Stimulated activated CD4-positive, alpha-beta T cell treated with anti-CD3 and anti-CD28 coated beads, Interleukin-1b, Interleukin-23, amount 100 ng/mL, for 1 hour (primary cell): ENCODE data around the gene RNF40.
"Not testable (repeated sequence)": the region's sequence is repeated elsewhere in the genome, so short reads cannot be mapped to it uniquely, and the experiment has no call there.

Experiments used
- DNase-seq, 2 donors: peaks; one replicate each; pipeline ENCODE4 v3.0.0-alpha.2; 2020; ENCODE audit warnings: low read depth in 2 of 2

Gene RNF40

DNA sequence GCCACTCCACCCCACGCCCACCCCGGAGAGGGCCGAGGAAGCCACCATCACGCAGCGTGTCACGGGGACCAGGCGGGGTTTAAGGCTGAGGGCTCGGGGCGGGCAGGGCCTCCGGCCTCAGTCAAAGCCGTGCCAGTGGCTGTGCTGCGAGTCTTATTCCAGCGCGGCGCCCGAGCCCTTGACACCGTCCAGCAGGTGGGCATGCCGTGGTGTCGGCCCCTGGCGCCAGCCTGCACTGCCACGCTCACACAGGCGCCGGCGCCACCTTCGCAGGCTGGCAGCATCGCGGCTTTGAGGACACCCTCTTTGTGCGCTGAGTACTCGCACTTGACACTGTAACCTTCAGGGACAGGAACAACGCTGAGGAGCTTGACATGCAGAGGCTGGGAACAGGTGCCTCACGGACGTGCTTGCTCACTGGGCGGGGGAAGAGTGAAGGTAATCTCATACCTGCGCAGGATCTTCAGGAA, 58.9 kb downstream of the RNF40 start:
- DNase-seq: no peak

DNA sequence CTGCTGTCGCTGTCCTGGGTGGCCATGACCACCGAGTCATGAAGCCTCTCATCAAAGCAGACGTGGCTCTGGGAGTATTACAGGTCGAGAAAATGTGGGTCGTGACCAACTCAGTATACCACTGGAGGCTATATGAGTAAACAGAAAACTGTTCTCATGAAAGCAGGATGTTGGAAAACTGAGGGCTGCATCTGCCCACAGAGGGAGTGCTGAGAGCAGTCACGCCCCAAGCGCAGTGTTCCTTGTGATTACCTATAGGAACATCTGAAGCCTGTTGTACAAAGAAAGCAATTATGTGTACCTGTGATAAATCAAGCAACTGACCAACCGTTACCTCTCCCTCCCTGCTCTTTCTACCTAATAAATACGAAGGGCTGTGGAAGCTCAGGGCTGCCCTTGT, 59.3 kb downstream of the RNF40 start:
- not testable (repeated sequence) for DNase-seq

DNA sequence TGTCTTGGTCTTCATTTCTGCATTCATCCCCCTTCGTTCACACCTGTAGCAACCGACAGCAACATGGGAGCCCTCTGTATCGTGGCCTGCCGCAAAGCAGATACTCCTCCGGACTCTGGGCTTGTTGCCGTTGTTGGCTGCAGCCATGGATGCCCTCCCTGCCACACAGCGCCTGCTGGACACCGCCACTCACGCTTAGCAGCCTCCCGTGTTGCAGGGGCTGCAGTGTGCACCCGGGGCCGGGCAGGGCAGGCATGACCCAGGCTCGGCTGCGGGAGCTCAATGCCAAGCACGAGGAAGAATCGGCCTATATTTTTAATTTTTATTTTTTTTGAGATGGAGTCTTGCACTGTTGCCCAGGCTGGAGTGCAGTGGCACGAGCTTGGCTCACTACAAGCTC, 59.8 kb downstream of the RNF40 start:
- DNase-seq: no peak
